GM12878 (cell line): ENCODE results near the gene MACROD2. TPM values are rescaled to one million over a fixed set of nuclear protein-coding genes. Genes with fewer than 3 reads are reported as not detected.

ENCODE experiments used
- ATAC-seq: fragments of 200-7000 bp; cut with Tn5 transposase; 3 replicates; pipeline ENCODE4 v1.9.1; 2020; ENCODE audit warnings: mild to moderate bottlenecking, moderate library complexity
- BruUV-seq: library from RNA; stranded (reverse); fragments of 400-500 nt; replicated peaks from 2 replicates; lab custom pipeline; 2021; lab: Mats Ljungman, UMichigan
- CTCF ChIA-PET: fragments of 300-600 bp; sonication (Branson Sonifier 250); formaldehyde crosslinking; extraction: SDS; loops from one replicate; lab custom pipeline; 2021; ENCODE audit warnings: inconsistent platforms; lab: Yijun Ruan, JAX
- POLR2A ChIA-PET: fragments of 350-600 bp; formaldehyde crosslinking; extraction: SDS; loops from one replicate; lab custom pipeline; 2021; ENCODE audit warnings: inconsistent platforms; lab: Charles Lee
- RAD21 ChIA-PET: fragments of 300-600 bp; sonication (Branson Sonifier 250); formaldehyde crosslinking; loops from one replicate; lab custom pipeline; 2023; ENCODE audit warnings: antibody characterized with exemption; ENCODE audit not compliant: unreplicated experiment; lab: Charles Lee
- SMC1A ChIA-PET: fragments of 300-600 bp; sonication (Branson Sonifier 250); formaldehyde crosslinking; loops from one replicate; lab custom pipeline; 2023; ENCODE audit not compliant: unreplicated experiment, uncharacterized antibody; lab: Charles Lee
- DNase-seq: peaks from one replicate; pipeline ENCODE4 v3.0.0-alpha.2; 2011; ENCODE audit warnings: low read depth, low spot score
- FAIRE-seq: peaks from 3 replicates; lab custom pipeline; 2011; peaks lifted over from hg19 to GRCh38; lab: Jason Lieb, UNC
- H2AFZ ChIP-seq: 2 replicates; pipeline ENCODE4 v1.6.0; 2011; ENCODE audit warnings: low read depth, low read length, control low read depth; ENCODE audit not compliant: control insufficient read depth
- H3K27ac ChIP-seq: 2 replicates; pipeline ENCODE4 v1.5.1; 2011; ENCODE audit warnings: control low read depth; ENCODE audit not compliant: control insufficient read depth, insufficient read depth
- H3K27me3 ChIP-seq, 2 experiments: replicated peaks in 1 of 2; 2 replicates each; pipeline versions ENCODE4 v1.6.0 to v1.6.1; 2011; ENCODE audit warnings: low read length in 1 of 2; ENCODE audit not compliant: control insufficient read depth in 2 of 2, insufficient read depth in 2 of 2
- H3K36me3 ChIP-seq, 2 experiments: 2 replicates each; pipeline ENCODE4 v1.5.1; 2011; ENCODE audit warnings: low read length in 1 of 2; ENCODE audit not compliant: control insufficient read depth in 2 of 2, insufficient read depth in 2 of 2
- H3K4me1 ChIP-seq: 2 replicates; pipeline ENCODE4 v1.6.1; 2011; ENCODE audit warnings: mild to moderate bottlenecking, low read length, moderate library complexity, mixed read lengths; ENCODE audit not compliant: control insufficient read depth, insufficient read depth
- H3K4me2 ChIP-seq: 2 replicates; pipeline ENCODE4 v1.6.0; 2011; ENCODE audit warnings: control low read depth; ENCODE audit not compliant: control insufficient read depth, insufficient read depth
- H3K4me3 ChIP-seq: fragments of 200-600 bp; sonication (generic); 2 replicates; pipeline ENCODE4 v1.5.1; 2016
- H3K79me2 ChIP-seq: 2 replicates; pipeline ENCODE4 v1.6.0; 2011; ENCODE audit warnings: low read length; ENCODE audit not compliant: control insufficient read depth, insufficient read depth
- H3K9ac ChIP-seq: 2 replicates; pipeline ENCODE4 v1.8.0; 2011; ENCODE audit warnings: low read length, control low read depth, mixed read lengths; ENCODE audit not compliant: control insufficient read depth, insufficient read depth
- H3K9me3 ChIP-seq: replicated peaks from 3 replicates; pipeline ENCODE4 v1.5.1; 2011; ENCODE audit warnings: mild to moderate bottlenecking, low read length; ENCODE audit not compliant: control insufficient read depth, insufficient read depth
- H4K20me1 ChIP-seq: 2 replicates; pipeline ENCODE4 v1.6.0; 2011; ENCODE audit not compliant: control insufficient read depth, insufficient read depth
- CEBPB ChIP-seq, 2 experiments: fragments of 150-350 bp in 1 of 2; IDR thresholded peaks; 2 replicates each; pipeline ENCODE4 v1.6.1; 2012 to 2014; ENCODE audit warnings: low read depth in 2 of 2, low read length in 2 of 2, borderline replicate concordance in 1 of 2, inconsistent platforms in 1 of 2
- CREM ChIP-seq: IDR thresholded peaks from 2 replicates; pipeline ENCODE4 v1.6.1; 2014; ENCODE audit warnings: antibody characterized with exemption, low read depth
- IKZF2 ChIP-seq, 2 experiments: fragments of 450-650 bp; IDR thresholded peaks; 2 replicates each; pipeline ENCODE4 v1.6.1; 2017; ENCODE audit warnings: mild to moderate bottlenecking in 2 of 2, moderate library complexity in 2 of 2
- NFXL1 ChIP-seq: fragments of 450-650 bp; IDR thresholded peaks from 2 replicates; pipeline ENCODE4 v1.6.1; 2017; ENCODE audit warnings: antibody characterized with exemption, mild to moderate bottlenecking, borderline replicate concordance
- WGBS: methylation state at CpG from one replicate; pipeline ENCODE4 v1.1.6; 2016; ENCODE audit warnings: low lambda C conversion rate; ENCODE audit not compliant: insufficient replicate concordance, insufficient coverage; ENCODE audit errors: missing lambda C conversion rate; 5-methylcytosine and 5-hydroxymethylcytosine counted together
- in situ Hi-C: fragments of 300-500 bp; cut with MboI; formaldehyde crosslinking; loops from 9 replicates; pipeline ENCODE4 v1.14.3; 2018; ENCODE audit warnings: mixed read lengths
- intact Hi-C: fragments of 100-400 bp; cut with micrococcal nuclease; formaldehyde crosslinking; loops from one replicate; pipeline ENCODE4 v1.14.2; 2022; ENCODE audit not compliant: unreplicated experiment
- polyA plus RNA-seq, 11 experiments: library from polyadenylated mRNA; depleted of rRNA in 4 of 11; unstranded in 6 of 11; stranded (reverse) in 5 of 11; fragments of >200 nt; fragmentation: Nextera tagmentation in 4 of 11; fragmentation: Illumina TruSeq in 1 of 11; extraction: Ambion mirVana in 4 of 11; extraction: Trizol in 1 of 11; gene quantifications; 1 replicate in 1 of 11; 2 replicates in 10 of 11; pipeline versions ENCODE4 v1.2.1 to v1.2.3, GENCODE V29; 2011 to 2016; ENCODE audit warnings: inconsistent platforms in 2 of 11, missing spikeins in 2 of 11, low read depth in 1 of 11
- total RNA-seq, 4 experiments: library from RNA; depleted of rRNA in 3 of 4; stranded (reverse); fragments of >200 nt in 3 of 4; fragmentation: Illumina TruSeq in 1 of 4; extraction: Trizol in 1 of 4; gene quantifications; 2 replicates each; pipeline versions ENCODE4 v1.2.1 to v1.2.3, GENCODE V29; 2013 to 2021
- TF ChIP-seq, protein P1 (sequence below): fragments of 450-650 bp; IDR thresholded peaks from 2 replicates; pipeline ENCODE4 v1.6.1; 2017; ENCODE audit warnings: mild to moderate bottlenecking, low read depth, inconsistent platforms; ENCODE audit not compliant: poor library complexity, severe bottlenecking
- TF ChIP-seq, protein P2 (sequence below): fragments of 450-650 bp; formaldehyde crosslinking; IDR thresholded peaks from 2 replicates; pipeline ENCODE4 v1.4.0; 2022; ENCODE audit warnings: mild to moderate bottlenecking, moderate library complexity
- TF ChIP-seq, protein P3 (sequence below): fragments of 450-650 bp; IDR thresholded peaks from 2 replicates; pipeline ENCODE4 v1.6.1; 2017; ENCODE audit warnings: antibody characterized with exemption, mild to moderate bottlenecking, moderate library complexity

Gene MACROD2
- total and polyA plus RNA-seq, 10 of the 15 experiments (the other 5 are each of a cell fraction or from before 2014, with no cell fraction given), result 1.1 to 21.5 (median 2.2) TPM

DNA sequence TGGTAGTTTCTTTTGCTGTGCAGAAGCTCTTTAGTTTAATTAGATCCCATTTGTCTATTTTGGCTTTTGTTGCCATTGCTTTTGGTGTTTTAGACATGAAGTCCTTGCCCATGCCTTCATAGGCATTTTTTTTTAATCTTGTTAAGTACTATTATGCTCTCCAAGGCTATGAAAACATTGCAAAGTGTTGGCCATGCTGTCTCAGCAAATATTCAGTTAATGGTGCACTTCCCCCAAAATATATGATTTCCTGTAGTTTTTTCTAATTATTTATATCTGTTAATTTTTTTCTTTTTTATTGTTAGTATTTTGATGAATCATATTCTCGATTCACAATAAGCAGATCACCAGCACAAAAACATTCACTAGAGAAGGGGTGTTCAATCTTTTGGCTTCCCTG is 1148.2 kb downstream of the MACROD2 start:
- no peaks in the 10 kb centered on the region for H4K20me1 ChIP-seq
- in situ Hi-C loops (no loop called here), intact Hi-C loops (no loop called here)
- ChIA-PET POLR2A (no interaction called here), SMC1A (no interaction called here), RAD21 (no interaction called here), CTCF (no interaction called here)
- no TSS peak for BruUV-seq
- DNase-seq (no peak), ATAC-seq (no peak), FAIRE-seq (no peak)
- WGBS, result 0% methylated on average over 1 of the region's 1 CpG
- no peaks in the 10 kb centered on the region for H3K9me3 ChIP-seq
- no peak overlapping the region for H3K4me2 ChIP-seq
- no peak overlapping the region for H3K9ac ChIP-seq
- no peak overlapping the region for H2AFZ ChIP-seq
- H3K4me3 ChIP-seq, result no peak overlapping the region
- no peaks in the 10 kb centered on the region for H3K4me1 ChIP-seq
- H3K79me2 ChIP-seq, result no peaks in the 10 kb centered on the region
- H3K27ac ChIP-seq, result no peak overlapping the region
- no peaks in the 10 kb centered on the region for H3K36me3 ChIP-seq
- no peaks in the 10 kb centered on the region for H3K27me3 ChIP-seq
- TF ChIP-seq, protein P1, sequence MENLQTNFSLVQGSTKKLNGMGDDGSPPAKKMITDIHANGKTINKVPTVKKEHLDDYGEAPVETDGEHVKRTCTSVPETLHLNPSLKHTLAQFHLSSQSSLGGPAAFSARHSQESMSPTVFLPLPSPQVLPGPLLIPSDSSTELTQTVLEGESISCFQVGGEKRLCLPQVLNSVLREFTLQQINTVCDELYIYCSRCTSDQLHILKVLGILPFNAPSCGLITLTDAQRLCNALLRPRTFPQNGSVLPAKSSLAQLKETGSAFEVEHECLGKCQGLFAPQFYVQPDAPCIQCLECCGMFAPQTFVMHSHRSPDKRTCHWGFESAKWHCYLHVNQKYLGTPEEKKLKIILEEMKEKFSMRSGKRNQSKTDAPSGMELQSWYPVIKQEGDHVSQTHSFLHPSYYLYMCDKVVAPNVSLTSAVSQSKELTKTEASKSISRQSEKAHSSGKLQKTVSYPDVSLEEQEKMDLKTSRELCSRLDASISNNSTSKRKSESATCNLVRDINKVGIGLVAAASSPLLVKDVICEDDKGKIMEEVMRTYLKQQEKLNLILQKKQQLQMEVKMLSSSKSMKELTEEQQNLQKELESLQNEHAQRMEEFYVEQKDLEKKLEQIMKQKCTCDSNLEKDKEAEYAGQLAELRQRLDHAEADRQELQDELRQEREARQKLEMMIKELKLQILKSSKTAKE, result no peak
- TF ChIP-seq CEBPB (IDR thresholded peaks at IDR 0.05; ENCODE audit: borderline replicate concordance in 1 of 2, low read depth in 2 of 2, low read length in 2 of 2) (no peak), IKZF2 (IDR thresholded peaks at IDR 0.05) (no peak), NFXL1 (no peak), CREM (no peak)
- TF ChIP-seq, protein P2, sequence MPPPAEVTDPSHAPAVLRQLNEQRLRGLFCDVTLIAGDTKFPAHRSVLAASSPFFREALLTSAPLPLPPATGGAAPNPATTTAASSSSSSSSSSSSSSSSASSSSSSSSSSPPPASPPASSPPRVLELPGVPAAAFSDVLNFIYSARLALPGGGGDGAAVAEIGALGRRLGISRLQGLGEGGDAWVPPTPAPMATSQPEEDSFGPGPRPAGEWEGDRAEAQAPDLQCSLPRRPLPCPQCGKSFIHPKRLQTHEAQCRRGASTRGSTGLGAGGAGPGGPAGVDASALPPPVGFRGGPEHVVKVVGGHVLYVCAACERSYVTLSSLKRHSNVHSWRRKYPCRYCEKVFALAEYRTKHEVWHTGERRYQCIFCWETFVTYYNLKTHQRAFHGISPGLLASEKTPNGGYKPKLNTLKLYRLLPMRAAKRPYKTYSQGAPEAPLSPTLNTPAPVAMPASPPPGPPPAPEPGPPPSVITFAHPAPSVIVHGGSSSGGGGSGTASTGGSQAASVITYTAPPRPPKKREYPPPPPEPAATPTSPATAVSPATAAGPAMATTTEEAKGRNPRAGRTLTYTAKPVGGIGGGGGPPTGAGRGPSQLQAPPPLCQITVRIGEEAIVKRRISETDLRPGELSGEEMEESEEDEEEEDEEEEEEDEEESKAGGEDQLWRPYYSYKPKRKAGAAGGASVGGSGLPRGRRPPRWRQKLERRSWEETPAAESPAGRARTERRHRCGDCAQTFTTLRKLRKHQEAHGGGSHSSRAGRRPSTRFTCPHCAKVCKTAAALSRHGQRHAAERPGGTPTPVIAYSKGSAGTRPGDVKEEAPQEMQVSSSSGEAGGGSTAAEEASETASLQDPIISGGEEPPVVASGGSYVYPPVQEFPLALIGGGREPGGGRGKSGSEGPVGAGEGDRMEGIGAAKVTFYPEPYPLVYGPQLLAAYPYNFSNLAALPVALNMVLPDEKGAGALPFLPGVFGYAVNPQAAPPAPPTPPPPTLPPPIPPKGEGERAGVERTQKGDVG, result no peak
- TF ChIP-seq, protein P3, sequence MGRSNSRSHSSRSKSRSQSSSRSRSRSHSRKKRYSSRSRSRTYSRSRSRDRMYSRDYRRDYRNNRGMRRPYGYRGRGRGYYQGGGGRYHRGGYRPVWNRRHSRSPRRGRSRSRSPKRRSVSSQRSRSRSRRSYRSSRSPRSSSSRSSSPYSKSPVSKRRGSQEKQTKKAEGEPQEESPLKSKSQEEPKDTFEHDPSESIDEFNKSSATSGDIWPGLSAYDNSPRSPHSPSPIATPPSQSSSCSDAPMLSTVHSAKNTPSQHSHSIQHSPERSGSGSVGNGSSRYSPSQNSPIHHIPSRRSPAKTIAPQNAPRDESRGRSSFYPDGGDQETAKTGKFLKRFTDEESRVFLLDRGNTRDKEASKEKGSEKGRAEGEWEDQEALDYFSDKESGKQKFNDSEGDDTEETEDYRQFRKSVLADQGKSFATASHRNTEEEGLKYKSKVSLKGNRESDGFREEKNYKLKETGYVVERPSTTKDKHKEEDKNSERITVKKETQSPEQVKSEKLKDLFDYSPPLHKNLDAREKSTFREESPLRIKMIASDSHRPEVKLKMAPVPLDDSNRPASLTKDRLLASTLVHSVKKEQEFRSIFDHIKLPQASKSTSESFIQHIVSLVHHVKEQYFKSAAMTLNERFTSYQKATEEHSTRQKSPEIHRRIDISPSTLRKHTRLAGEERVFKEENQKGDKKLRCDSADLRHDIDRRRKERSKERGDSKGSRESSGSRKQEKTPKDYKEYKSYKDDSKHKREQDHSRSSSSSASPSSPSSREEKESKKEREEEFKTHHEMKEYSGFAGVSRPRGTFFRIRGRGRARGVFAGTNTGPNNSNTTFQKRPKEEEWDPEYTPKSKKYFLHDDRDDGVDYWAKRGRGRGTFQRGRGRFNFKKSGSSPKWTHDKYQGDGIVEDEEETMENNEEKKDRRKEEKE, result no peak
